ENCODE data around the gene STRA6.
"Not testable (repeated sequence)": the region's sequence is repeated elsewhere in the genome, so short reads cannot be mapped to it uniquely, and the experiment has no call there.

STRA6 gene

DNA sequence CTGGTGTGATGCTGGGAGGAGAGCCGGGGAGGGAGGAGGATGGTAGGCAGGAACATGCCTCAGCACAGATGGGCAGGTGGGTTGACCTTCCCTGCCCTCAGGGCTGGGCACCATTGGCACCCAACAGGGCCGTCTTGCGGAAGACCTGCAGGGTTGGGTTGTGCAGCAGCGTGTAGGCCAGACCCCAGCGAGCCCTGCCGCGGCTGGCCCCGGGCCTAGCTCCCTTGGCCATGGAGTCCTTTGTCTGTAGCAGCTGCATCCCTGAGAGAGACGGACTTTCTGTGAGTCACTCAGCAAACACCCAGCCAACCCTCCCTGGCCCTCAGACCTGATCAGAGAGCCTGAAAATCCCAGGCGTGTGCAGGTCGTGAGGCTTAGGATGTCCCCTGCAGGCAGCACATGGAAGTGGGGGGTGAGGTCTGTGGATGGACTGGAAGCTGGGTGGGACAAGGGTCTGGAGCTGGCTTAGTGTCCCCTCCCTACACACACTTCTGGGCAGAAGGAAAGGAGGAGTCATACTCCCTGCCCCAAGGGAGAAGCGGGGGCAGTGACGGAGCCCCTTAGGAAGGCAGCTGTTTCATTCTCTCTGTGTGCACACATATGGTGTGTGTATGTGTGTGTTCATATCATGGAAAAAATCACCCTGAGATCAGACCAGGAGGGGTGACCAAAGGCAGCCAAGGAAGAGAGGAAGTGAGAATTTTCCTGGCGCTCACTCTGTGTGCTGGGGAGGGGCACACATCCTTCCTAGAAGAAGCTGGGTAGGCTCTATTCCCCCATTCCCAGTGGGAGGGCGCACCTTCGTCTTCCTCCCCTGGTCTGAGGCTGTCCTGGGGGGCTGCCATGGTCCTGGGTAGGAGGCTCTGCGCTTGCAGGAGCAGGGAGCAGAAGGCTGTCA is 22.4 kb downstream of the STRA6 start:
- no peak for DNase-seq

DNA sequence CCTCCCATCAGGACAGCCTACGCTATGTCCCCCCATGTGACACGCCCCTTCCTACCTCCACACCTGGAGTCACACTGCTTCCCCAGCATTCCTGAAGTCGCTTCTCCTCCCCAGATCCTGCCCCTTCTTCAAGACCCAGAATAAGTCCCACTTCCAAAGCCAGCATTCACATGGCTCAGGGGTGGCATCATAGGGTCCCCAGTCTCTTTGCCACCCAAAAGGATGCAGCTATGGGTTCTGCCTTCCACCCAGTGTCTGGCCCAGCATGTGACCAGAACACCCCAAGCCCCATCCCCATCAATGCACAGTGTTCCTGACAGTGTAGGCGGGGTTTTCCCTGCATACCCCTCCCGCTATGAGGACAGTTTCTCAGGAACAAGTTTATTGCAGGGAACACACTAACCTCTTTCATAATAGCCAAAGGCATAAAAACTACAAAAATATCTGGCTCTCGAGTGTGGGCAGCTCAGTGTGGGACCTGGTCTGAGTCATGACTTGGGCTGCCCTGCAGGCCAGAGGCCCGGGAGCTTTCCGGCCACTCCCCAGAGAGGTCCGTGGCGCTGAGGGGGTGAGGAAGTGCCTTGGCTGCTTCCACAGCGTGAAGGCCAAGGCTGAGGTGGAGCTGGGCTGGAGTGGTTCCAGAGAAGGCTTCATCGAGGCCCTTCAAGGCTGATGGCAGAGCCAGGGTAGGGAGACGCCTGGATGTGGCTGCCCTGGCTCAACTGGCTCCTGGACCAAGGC is 23.3 kb downstream of the STRA6 start:
- no peak for DNase-seq

DNA sequence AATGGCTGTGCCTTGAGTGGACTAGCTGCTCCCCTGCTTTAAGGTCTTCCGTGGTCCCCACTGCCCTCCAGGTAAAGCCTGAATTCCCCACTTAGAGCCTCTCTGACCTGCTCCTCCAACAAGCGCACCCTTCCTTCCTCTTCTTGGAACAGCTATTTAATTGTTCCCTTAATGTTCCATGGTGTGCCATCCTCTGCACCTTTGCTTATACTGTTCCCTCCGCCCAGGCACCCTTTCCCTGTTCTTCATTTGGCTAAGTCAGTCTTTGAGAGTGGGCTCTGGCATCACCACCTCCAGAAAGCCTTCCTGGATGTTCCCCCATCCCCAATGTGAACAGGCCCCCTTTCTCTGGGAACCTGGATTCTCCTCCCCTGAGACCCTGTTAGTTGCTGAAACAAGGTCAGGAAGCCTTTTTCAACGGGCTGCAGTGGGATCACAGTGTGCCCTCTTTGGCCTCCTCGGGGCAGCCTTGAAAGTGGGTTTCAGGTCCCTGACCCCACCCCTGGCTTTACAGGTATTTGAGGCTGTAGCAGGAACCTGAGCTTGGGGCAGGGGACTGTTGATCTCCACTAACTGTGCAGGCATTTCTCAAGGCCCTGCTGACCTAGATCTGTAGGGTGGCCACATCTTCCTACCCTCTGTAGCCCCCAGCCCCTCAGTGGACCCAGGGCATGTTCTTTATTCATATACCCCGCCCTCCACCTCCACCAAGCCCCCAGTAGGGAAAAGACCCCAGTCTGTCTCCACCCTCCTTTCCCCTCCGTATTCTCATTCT is 24.1 kb downstream of the STRA6 start:
- DNase-seq: no peak

DNA sequence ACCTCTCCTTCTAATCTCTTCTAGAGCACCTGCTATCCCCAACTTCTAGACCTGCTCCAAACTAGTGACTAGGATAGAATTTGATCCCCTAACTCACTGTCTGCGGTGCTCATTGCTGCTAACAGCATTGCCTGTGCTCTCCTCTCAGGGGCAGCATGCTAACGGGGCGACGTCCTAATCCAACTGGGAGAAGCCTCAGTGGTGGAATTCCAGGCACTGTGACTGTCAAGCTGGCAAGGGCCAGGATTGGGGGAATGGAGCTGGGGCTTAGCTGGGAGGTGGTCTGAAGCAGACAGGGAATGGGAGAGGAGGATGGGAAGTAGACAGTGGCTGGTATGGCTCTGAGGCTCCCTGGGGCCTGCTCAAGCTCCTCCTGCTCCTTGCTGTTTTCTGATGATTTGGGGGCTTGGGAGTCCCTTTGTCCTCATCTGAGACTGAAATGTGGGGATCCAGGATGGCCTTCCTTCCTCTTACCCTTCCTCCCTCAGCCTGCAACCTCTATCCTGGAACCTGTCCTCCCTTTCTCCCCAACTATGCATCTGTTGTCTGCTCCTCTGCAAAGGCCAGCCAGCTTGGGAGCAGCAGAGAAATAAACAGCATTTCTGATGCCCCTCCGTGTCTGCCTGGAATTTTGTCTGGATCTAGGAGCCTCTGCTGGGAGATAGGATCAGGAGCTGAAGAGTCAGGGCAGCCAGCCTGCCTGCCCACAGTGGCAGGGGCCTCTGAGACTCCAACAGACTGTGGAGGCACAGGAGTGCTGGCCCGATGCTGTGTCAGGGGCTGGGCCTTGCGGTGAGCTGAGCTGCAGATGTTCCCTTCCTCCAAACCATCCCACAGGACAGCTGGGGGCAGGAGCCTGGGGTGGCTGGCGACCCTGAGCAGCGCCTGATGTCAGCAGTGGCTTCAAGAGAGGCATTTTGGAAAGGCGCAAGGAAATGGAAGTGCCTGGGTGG is 26.0 kb downstream of the STRA6 start:
- DNase-seq: no peak

DNA sequence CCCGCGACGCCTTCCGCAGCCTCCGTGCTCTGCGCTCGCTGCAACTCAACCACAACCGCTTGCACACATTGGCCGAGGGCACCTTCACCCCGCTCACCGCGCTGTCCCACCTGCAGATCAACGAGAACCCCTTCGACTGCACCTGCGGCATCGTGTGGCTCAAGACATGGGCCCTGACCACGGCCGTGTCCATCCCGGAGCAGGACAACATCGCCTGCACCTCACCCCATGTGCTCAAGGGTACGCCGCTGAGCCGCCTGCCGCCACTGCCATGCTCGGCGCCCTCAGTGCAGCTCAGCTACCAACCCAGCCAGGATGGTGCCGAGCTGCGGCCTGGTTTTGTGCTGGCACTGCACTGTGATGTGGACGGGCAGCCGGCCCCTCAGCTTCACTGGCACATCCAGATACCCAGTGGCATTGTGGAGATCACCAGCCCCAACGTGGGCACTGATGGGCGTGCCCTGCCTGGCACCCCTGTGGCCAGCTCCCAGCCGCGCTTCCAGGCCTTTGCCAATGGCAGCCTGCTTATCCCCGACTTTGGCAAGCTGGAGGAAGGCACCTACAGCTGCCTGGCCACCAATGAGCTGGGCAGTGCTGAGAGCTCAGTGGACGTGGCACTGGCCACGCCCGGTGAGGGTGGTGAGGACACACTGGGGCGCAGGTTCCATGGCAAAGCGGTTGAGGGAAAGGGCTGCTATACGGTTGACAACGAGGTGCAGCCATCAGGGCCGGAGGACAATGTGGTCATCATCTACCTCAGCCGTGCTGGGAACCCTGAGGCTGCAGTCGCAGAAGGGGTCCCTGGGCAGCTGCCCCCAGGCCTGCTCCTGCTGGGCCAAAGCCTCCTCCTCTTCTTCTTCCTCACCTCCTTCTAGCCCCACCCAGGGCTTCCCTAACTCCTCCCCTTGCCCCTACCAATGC is 27.1 kb downstream of the STRA6 start:
- DNase-seq: no peak

DNA sequence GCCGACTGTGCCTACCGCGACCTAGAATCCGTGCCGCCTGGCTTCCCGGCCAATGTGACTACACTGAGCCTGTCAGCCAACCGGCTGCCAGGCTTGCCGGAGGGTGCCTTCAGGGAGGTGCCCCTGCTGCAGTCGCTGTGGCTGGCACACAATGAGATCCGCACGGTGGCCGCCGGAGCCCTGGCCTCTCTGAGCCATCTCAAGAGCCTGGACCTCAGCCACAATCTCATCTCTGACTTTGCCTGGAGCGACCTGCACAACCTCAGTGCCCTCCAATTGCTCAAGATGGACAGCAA is 27.7 kb downstream of the STRA6 start:
- no peak for DNase-seq

DNA sequence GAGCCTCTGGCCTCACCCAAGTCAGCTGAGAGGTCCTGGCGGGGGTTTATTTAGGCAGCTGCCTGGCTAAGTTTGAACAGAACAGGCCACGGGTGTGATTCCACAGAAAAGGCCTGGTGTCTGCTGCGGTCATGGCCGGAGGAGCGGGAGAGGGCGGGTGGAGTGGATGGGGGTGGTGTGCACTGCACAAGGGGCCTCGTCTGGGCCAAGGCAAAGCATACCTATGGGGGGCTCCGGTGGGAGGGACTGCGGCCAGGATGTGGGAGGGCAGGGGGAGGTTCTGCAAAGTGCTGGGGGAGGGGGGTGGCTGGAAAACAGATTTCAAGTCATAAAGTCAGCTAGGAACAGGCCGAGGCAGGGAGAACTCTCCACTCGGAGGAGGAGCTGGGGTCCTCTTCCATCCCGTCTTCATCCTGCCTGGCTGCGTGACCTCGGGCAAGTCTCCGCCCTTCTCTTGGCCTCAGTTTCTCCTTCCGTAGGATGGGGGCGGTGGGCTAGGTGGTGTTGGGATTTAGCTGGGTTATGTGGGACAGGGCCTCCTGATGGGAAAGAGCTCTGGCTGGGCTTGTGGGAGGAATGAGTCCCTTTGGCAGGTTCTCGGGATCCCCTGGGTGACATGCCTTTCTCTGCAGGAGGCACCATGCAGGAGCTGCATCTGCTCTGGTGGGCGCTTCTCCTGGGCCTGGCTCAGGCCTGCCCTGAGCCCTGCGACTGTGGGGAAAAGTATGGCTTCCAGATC is 28.2 kb downstream of the STRA6 start:
- DNase-seq: no peak

DNA sequence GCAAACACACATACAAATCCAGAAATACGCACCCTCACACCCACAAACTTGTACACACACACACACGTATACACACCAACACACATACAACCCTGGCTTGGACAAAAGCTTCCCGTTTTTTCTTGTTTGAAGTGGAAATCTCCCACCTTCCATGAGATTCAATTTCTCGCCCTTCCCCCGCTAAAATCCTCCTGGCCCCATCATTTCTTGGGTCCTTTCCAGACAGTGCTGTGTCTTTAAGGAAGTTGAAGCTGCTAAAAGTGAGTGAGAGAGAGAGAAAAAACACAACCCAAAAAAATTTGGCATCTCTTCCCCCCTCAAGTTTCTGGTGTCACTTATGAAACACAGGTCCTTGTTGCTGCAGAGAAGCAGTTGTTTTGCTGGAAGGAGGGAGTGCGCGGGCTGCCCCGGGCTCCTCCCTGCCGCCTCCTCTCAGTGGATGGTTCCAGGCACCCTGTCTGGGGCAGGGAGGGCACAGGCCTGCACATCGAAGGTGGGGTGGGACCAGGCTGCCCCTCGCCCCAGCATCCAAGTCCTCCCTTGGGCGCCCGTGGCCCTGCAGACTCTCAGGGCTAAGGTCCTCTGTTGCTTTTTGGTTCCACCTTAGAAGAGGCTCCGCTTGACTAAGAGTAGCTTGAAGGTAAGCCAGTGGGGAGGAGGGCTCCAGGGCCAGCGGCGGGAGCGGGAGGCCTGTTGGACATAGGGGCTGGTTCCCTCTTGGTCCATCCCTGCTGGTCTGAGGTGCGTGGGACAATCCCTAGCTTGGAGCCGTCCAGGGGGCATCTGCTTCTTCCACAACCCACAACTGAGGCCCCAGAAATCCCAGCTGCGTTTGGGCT is 29.0 kb downstream of the STRA6 start, which contains the start of gene ISLR:
Gene ISLR, plus strand, starts transcription at position 331 of the 839 bp plus-strand sequence. CDS start 1,149 bp downstream, outside the sequence.
- DNase-seq: no peak

DNA sequence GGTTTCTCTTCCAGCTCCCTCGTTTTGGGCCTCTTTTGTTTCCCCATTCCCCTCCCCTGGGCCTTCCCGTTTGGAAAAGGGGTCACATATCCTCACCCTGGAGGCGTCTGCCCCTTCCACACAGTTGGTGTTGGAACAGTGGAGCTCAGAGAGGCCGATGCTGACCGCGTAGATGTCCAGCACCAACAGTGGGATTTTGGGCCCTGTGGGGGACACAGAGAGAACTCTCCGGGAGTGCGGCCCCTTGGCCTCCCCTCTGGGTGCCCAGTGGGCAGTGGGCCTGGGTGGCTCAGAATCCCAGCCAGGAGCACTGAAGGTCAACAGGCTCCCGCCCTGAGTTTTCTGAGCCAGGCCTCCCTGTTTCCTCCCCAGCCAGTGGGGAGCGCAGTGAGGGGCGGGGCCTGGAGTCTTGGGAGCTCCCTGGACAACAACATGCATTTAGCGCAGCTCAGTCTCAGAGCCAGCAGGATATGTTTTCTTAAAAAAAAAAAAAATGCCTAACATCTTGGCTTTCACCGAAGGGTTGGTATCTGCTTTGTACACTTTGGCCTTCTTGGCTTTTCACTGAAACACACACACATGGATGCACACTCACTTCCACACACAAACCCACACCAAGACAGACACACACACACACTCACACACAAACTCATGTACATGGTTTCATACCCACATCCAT is 29.7 kb downstream of the STRA6 start:
- no peak for DNase-seq

DNA sequence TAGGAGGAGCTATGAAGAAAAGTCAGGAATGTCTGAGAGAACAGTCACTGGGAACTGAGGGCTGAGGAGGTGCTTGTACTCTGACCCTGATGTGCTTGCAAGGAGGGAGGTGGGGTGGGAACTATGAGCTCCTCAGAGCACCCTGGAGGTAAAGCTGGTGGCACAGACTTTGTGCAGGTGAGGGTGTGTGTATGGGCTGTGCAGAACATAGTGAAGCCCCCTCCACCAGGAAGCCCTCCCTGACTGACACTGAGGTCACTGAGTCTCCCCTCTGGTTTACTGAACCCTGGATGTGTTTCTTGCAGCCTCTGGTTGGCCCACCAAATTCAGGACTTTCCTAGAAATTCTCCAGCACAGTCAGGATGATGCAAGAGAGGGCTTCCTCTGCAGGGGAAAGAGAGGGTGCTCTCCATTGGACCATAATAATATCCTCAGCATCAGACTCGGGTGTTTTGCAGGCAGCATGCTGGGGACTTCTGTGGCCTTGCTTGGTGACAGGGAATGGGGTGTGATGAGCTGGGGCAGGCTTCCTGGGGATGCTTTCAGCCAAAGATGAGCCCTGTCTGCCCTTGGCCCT is 30.5 kb downstream of the STRA6 start:
- no peak for DNase-seq

DNA sequence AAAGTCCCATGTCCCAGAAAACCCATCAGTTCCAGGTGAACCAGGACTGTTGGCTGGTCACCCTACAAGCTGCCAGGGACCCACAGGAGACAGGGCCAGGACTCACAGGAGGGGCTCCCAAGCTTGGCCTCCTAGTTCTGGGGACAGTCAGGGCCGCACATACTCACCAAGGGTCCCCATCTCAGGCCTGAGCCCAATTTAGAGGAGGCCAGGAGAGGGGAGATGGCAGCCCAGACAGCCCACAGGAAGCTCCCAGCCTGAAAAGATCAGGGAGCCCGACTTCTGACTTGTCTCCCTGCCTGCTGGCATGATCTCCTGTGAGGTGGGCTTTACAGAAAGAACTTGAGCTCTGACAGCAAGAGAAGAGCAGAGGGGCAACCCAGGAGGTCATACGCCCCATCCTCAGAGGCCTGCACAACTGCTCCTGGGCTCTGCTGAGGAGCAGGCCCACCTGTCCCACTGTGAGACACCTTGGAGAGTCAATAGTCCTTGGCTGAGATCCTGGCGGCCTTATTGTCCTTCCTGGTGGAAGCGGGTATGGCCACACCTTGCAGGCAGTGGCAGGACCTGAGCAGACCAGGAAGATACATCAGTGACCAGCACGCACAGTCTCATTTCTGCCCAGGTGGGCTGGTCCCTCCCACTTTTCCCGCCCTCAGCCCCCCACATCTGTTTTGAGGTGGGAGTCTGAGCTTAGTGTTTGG is 31.6 kb downstream of the STRA6 start:
- DNase-seq: no peak

DNA sequence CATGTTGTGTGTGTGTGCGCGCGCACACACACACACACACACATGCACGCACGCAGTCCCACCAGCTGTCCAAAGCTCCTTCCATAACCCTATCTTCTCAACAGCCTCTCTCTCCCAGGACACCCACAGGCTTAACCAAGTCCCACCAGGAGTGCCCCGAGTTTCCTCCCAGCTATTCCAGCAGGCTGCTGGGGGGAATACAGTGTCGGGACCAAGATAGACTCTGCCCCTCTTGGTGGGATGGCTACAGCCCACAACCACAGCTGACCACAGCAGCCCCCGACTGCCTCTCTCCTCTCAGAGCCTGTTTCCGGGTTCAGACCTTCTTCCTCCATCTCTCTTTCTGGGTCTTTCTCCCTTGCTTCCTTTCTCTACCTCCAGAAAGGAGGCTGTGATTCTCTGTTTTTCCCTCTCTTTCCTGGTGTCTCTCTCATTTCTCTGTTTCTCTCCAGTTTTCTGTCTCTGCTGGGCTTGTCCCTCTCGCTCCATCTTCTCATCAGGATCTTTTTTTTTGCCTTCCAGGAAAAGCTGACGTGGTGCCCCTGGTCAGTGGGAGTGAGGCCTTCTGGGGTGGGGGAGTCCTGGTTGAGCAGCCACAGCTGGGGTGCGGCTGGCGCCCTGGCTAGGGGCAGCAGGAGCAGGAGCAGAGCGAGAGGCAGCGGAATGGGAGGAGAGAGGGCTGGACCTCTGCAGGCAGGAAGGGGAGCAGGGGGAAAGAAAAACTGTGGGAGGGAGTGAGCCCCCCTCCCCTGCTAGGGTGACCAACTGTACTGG is 32.3 kb downstream of the STRA6 start:
- DNase-seq: no peak

DNA sequence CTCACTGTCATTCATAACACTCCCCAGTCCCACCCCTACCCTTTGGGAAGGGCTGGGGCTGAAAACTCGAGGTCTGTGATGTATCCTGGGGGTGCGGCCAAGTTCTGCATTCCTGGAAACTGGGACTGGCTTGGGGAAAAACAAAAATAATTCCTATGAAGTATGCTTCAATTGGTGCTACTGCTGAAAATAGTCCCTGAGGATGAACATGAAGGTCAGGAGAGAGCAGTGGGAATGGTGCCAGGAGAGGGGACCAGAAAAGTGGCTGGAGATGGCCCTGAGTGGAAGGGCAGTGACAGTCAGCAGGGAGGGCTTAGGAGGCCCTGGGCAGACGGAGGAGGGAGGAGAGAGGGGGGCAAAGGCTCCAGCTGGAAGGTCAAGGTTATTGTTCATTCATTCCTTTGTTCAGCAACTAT is 33.9 kb downstream of the STRA6 start:
- DNase-seq: no peak

DNA sequence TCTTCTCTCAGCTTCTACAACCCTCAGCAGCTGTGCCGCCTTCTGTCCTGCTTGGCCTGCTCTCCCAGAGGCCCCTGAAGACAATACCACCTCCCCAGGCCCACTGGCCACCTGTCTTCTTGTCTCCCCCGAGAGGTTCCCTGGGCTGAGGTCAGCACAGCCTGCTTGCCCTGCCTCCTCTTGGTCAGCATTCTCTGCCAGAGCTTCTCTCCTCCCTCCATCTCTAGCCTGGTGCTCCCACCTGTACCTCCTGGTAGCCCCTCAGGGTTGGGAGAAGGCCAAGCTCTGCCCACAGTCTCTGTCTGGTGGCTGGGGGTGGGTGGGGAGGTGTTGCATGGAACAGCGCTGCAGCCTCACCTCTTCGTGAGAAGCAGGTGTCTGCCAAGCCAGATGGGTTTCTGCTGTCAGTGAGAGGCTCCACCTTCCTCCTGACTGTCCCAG is 34.7 kb downstream of the STRA6 start:
- DNase-seq: no peak

DNA sequence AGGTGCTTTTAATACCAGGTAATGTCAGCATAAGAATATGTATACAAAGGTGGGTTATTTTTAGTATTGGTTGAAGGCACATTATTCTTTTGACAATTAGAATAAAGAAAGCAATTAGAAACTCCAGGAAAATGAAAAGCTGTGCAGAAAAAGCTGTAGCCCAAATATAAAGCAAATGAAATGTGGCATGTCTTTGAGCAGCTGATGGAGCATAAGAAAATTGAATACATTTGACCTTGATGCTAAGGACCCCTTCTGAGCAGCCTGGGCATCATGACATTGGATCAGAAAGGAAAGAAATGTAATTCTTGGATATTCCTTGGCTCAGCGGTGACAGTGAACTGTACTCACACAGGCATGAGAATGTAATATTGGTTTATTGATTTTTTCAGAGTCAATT is 37.1 kb downstream of the STRA6 start:
- DNase-seq: no peak

DNA sequence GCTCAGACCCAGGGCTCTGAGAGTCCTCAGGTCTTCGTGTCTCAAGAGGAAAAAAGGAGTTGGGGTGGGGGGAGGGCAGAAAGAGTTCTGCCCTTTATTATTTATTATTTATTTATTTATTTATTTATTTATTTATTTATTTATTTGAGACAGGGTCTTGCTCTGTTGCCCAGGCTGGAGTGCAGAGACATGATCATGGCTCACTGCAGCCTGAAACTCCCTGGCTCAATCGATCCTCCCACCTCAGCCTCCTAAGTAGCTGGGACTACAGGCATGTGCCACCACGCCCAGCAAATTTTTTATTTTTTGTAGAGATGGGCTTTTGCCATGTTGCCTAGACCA is 40.4 kb downstream of the STRA6 start:
- not testable (repeated sequence) for DNase-seq

DNA sequence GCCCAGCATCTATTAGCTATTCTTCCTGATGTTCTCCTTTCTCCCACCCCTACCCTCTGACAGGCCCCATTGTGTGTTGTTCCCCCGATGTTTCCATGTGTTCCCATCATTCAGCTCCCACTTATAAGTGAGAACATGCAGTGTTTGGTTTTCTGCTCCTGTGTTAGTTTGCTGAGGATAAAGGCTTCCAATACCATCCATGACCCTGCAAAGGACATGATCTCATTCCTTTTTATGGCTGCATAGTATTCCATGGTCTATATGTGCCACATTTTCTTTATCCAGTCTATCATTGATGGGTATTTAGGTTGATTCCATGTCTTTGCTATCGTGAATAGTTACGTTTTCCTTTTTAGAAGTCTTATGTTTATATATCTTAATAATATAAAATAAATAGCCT is 42.2 kb downstream of the STRA6 start:
- DNase-seq: not testable (repeated sequence)
